DND-41 (cell line): ENCODE data around the gene MOGAT1.

Source experiments
- EZH2 ChIP-seq: IDR thresholded peaks from 3 replicates; pipeline ENCODE4 v1.6.1; 2012; ENCODE audit warnings: borderline replicate concordance, low read depth, mild to moderate bottlenecking, moderate library complexity, low read length, inconsistent platforms; ENCODE audit not compliant: severe bottlenecking
- TF ChIP-seq, protein P1 (sequence below): IDR thresholded peaks from 2 replicates; pipeline ENCODE4 v1.5.1; 2012; ENCODE audit warnings: borderline replicate concordance, low read length, moderate library complexity, mild to moderate bottlenecking; ENCODE audit not compliant: poor library complexity, severe bottlenecking; ENCODE audit errors: extremely low read depth

DNA sequence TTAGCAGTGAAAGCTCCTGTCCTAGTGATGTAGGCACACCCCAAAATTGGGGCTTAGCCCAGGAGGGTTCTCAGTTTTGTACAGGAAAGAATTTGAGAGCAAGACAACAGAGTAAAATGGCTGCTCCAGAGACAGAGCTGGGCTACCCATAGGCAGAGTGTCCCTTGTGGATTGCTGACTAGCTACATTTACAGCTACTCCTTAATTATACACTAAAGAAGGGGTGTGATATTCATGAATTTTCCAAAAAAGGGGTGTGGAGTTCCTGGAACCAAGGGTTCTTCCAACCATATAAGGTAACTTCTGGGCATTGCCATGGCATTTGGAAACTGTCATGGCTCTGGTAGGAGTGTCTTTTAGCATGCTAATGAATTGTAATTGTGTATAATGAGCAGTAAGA, 52.8 kb downstream of the MOGAT1 start:
- TF ChIP-seq, protein P1, sequence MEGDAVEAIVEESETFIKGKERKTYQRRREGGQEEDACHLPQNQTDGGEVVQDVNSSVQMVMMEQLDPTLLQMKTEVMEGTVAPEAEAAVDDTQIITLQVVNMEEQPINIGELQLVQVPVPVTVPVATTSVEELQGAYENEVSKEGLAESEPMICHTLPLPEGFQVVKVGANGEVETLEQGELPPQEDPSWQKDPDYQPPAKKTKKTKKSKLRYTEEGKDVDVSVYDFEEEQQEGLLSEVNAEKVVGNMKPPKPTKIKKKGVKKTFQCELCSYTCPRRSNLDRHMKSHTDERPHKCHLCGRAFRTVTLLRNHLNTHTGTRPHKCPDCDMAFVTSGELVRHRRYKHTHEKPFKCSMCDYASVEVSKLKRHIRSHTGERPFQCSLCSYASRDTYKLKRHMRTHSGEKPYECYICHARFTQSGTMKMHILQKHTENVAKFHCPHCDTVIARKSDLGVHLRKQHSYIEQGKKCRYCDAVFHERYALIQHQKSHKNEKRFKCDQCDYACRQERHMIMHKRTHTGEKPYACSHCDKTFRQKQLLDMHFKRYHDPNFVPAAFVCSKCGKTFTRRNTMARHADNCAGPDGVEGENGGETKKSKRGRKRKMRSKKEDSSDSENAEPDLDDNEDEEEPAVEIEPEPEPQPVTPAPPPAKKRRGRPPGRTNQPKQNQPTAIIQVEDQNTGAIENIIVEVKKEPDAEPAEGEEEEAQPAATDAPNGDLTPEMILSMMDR: no peak
- no peak for TF ChIP-seq EZH2
